H9 (cell line): Measurements from ENCODE around the gene MXD4. TPM values are rescaled to one million over a fixed set of nuclear protein-coding genes. Genes with fewer than 3 reads are reported as not detected.

Source experiments
- DNase-seq: peaks from one replicate; pipeline ENCODE4 v3.0.0-alpha.2; 2017
- H2AFZ ChIP-seq: one replicate; pipeline ENCODE4 v1.6.1; 2013; ENCODE audit warnings: mild to moderate bottlenecking, low read length, control low read depth, moderate library complexity
- H2AK5ac ChIP-seq: 2 replicates; pipeline ENCODE4 v1.6.1; 2013; ENCODE audit warnings: low read length, control low read depth, mixed read lengths; ENCODE audit not compliant: insufficient read length
- H2BK120ac ChIP-seq: one replicate; pipeline ENCODE4 v1.6.1; 2013; ENCODE audit warnings: low read depth, mild to moderate bottlenecking, low read length, control low read depth, inconsistent platforms; ENCODE audit not compliant: poor library complexity, severe bottlenecking
- H2BK12ac ChIP-seq: 2 replicates; pipeline ENCODE4 v1.6.1; 2013; ENCODE audit warnings: low read length, control low read depth, mixed read lengths, low read depth; ENCODE audit not compliant: insufficient read length
- H2BK15ac ChIP-seq: 2 replicates; pipeline ENCODE4 v1.6.1; 2013; ENCODE audit warnings: low read depth, low read length, control low read depth
- H2BK20ac ChIP-seq: one replicate; pipeline ENCODE4 v1.6.1; 2013; ENCODE audit warnings: low read depth, mild to moderate bottlenecking, low read length, control low read depth, inconsistent platforms; ENCODE audit not compliant: poor library complexity, severe bottlenecking
- H2BK5ac ChIP-seq: 2 replicates; pipeline ENCODE4 v1.6.1; 2013; ENCODE audit warnings: low read length, control low read depth, mixed read lengths; ENCODE audit not compliant: insufficient read length
- H3K14ac ChIP-seq: 2 replicates; pipeline ENCODE4 v1.6.1; 2013; ENCODE audit warnings: low read length, control low read depth; ENCODE audit not compliant: insufficient read depth
- H3K18ac ChIP-seq: 2 replicates; pipeline ENCODE4 v1.6.1; 2013; ENCODE audit warnings: low read depth, mild to moderate bottlenecking, mixed read lengths, low read length, control low read depth; ENCODE audit not compliant: insufficient read length
- H3K23ac ChIP-seq: 2 replicates; pipeline ENCODE4 v1.6.1; 2013; ENCODE audit warnings: low read length, control low read depth, mixed read lengths, low read depth; ENCODE audit not compliant: insufficient read length
- H3K23me2 ChIP-seq: 2 replicates; pipeline ENCODE4 v1.6.1; 2013; ENCODE audit warnings: low read depth, mild to moderate bottlenecking, mixed read lengths, low read length, control low read depth; ENCODE audit not compliant: insufficient read length, poor library complexity, severe bottlenecking
- H3K27ac ChIP-seq: 2 replicates; pipeline ENCODE4 v1.5.1; 2013; ENCODE audit warnings: low read length, control low read depth, mixed read lengths, low read depth; ENCODE audit not compliant: insufficient read length
- H3K27me3 ChIP-seq: 2 replicates; pipeline ENCODE4 v1.6.1; 2013; ENCODE audit warnings: low read length, control low read depth, inconsistent platforms; ENCODE audit not compliant: insufficient read depth
- H3K4ac ChIP-seq: 2 replicates; pipeline ENCODE4 v1.6.1; 2013; ENCODE audit warnings: low read depth, mild to moderate bottlenecking, control low read depth, inconsistent platforms, low read length, moderate library complexity
- H3K4me1 ChIP-seq: 2 replicates; pipeline ENCODE4 v1.6.1; 2013; ENCODE audit warnings: low read length, control low read depth, inconsistent platforms; ENCODE audit not compliant: insufficient read depth
- H3K4me2 ChIP-seq: 2 replicates; pipeline ENCODE4 v1.6.1; 2013; ENCODE audit warnings: low read length, control low read depth, mixed read lengths; ENCODE audit not compliant: insufficient read length, insufficient read depth
- H3K56ac ChIP-seq: 2 replicates; pipeline ENCODE4 v1.6.1; 2013; ENCODE audit warnings: low read depth, mild to moderate bottlenecking, mixed read lengths, low read length, control low read depth; ENCODE audit not compliant: insufficient read length
- H3K79me1 ChIP-seq: 2 replicates; pipeline ENCODE4 v1.6.1; 2013; ENCODE audit warnings: low read depth, mild to moderate bottlenecking, moderate library complexity, low read length, control low read depth, inconsistent platforms; ENCODE audit not compliant: insufficient read depth, poor library complexity, severe bottlenecking
- H3K79me2 ChIP-seq: 2 replicates; pipeline ENCODE4 v1.6.1; 2013; ENCODE audit warnings: low read length, control low read depth, inconsistent platforms; ENCODE audit not compliant: insufficient read depth
- H3K9ac ChIP-seq: 2 replicates; pipeline ENCODE4 v1.6.1; 2013; ENCODE audit warnings: low read length, control low read depth, mixed read lengths; ENCODE audit not compliant: insufficient read length; ENCODE audit errors: extremely low read depth
- H3K9me3 ChIP-seq: one replicate; pipeline ENCODE4 v1.6.1; 2013; ENCODE audit warnings: low read depth, low read length, inconsistent platforms; ENCODE audit not compliant: control insufficient read depth
- H3T11ph ChIP-seq: one replicate; pipeline ENCODE4 v1.6.1; 2013; ENCODE audit warnings: mild to moderate bottlenecking, low read length, control low read depth, inconsistent platforms
- H4K20me1 ChIP-seq: one replicate; pipeline ENCODE4 v1.6.1; 2013; ENCODE audit not compliant: control insufficient read depth, insufficient read length, insufficient read depth
- H4K5ac ChIP-seq: 2 replicates; pipeline ENCODE4 v1.6.1; 2013; ENCODE audit warnings: low read depth, mild to moderate bottlenecking, mixed read lengths, low read length, control low read depth; ENCODE audit not compliant: insufficient read length
- H4K8ac ChIP-seq: replicated peaks from 2 replicates; pipeline ENCODE4 v1.6.1; 2013; ENCODE audit warnings: low read length, control low read depth, mixed read lengths, low read depth; ENCODE audit not compliant: insufficient read length
- H4K91ac ChIP-seq: 2 replicates; pipeline ENCODE4 v1.6.1; 2013; ENCODE audit warnings: low read depth, mild to moderate bottlenecking, moderate library complexity, mixed read lengths, low read length, control low read depth; ENCODE audit not compliant: insufficient read length
- H3K27ac Mint-ChIP-seq, 3 experiments: 2 replicates in 2 of 3; 3 replicates in 1 of 3; pipeline ENCODE4 v1.8.0; 2020 to 2021; ENCODE audit warnings: mixed read lengths in 3 of 3, mild to moderate bottlenecking in 1 of 3, moderate library complexity in 1 of 3
- H3K27me3 Mint-ChIP-seq: 2 replicates; pipeline ENCODE4 v1.8.0; 2021; ENCODE audit warnings: low read depth, mild to moderate bottlenecking, moderate library complexity, mixed read lengths
- H3K36me3 Mint-ChIP-seq, 3 experiments: 2 replicates in 2 of 3; 3 replicates in 1 of 3; pipeline ENCODE4 v1.8.0; 2020 to 2021; ENCODE audit warnings: low read depth in 3 of 3, mixed read lengths in 3 of 3; ENCODE audit not compliant: insufficient read depth in 1 of 3
- H3K4me1 Mint-ChIP-seq, 2 experiments: 2 replicates each; pipeline ENCODE4 v1.8.0; 2020; ENCODE audit warnings: mixed read lengths in 2 of 2
- H3K4me3 Mint-ChIP-seq, 2 experiments: 2 replicates in 1 of 2; 3 replicates in 1 of 2; pipeline ENCODE4 v1.8.0; 2020 to 2021; ENCODE audit warnings: mild to moderate bottlenecking in 2 of 2, mixed read lengths in 2 of 2, moderate library complexity in 1 of 2
- H3K9me3 Mint-ChIP-seq, 2 experiments: 2 replicates in 1 of 2; 3 replicates in 1 of 2; pipeline ENCODE4 v1.8.0; 2020; ENCODE audit warnings: mild to moderate bottlenecking in 2 of 2, mixed read lengths in 2 of 2, moderate library complexity in 1 of 2
- WGBS: extraction: QIAGEN DNeasy Blood & Tissue Kit; methylation state at CpG from one replicate; pipeline ENCODE4 v1.1.7; 2013; ENCODE audit warnings: missing lambda C conversion rate, low lambda C conversion rate, mixed read lengths; ENCODE audit not compliant: insufficient read length; ENCODE audit errors: extremely low coverage; 5-methylcytosine and 5-hydroxymethylcytosine counted together
- total RNA-seq: library from RNA; stranded (reverse); gene quantifications from 2 replicates; pipeline ENCODE4 v1.2.1, GENCODE V29; 2021
- TF ChIP-seq, protein P1 (sequence below): fragments of 200-600 bp; sonication (generic); conservative IDR thresholded peaks from 3 replicates; pipeline ENCODE4 v1.8.0; 2021; ENCODE audit warnings: antibody characterized with exemption, mild to moderate bottlenecking

MXD4 gene
- total RNA-seq, 1 experiment from 2014 or later, result 24.1 TPM

DNA sequence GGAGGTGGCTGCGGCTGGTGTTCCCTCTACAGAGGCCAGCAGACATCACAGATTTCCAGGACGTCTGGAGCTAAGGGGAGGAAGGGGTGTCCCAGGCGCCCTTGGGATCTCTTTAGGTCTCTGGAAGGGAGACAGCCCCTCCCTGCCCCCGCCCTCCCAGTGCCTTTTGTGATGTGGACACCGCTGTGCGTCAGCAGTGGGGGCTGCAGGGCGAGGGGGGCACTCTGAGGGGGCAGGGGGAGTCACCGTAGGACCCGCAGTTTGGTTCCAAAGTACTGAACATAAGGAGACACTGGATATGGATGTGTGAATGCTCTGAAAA, 25.6 kb upstream of the MXD4 start:
- TF ChIP-seq, protein P1, sequence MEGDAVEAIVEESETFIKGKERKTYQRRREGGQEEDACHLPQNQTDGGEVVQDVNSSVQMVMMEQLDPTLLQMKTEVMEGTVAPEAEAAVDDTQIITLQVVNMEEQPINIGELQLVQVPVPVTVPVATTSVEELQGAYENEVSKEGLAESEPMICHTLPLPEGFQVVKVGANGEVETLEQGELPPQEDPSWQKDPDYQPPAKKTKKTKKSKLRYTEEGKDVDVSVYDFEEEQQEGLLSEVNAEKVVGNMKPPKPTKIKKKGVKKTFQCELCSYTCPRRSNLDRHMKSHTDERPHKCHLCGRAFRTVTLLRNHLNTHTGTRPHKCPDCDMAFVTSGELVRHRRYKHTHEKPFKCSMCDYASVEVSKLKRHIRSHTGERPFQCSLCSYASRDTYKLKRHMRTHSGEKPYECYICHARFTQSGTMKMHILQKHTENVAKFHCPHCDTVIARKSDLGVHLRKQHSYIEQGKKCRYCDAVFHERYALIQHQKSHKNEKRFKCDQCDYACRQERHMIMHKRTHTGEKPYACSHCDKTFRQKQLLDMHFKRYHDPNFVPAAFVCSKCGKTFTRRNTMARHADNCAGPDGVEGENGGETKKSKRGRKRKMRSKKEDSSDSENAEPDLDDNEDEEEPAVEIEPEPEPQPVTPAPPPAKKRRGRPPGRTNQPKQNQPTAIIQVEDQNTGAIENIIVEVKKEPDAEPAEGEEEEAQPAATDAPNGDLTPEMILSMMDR, result no peak
- Histone ChIP-seq H4K91ac (no peak overlapping the region), H4K5ac (no peak overlapping the region), H4K20me1 (no peaks in the 10 kb centered on the region), H4K8ac (no peak overlapping the region), H3K18ac (no peak overlapping the region), H3K4me1 (no peaks in the 10 kb centered on the region; the same call in 1 of the 2 replicates), H2AK5ac (no peak overlapping the region), H3K27ac (no peak overlapping the region), H3K14ac (peak overlapping the region; percentile 38; the same call in 1 of the 2 replicates), H3K79me1 (no peaks in the 10 kb centered on the region), H3K56ac (no peak overlapping the region), H2BK15ac (no peak overlapping the region), H2BK120ac (no peak overlapping the region), H2BK20ac (no peak overlapping the region), H3K9me3 (no peaks in the 10 kb centered on the region), H3K27me3 (no peaks in the 10 kb centered on the region), H3K23ac (no peak overlapping the region), H3K9ac (no peak overlapping the region), H2BK12ac (no peak overlapping the region), H3K79me2 (no peaks in the 10 kb centered on the region), H3T11ph (no peak overlapping the region), H3K4ac (no peak overlapping the region), H2BK5ac (no peak overlapping the region), H3K4me2 (no peak overlapping the region), H2AFZ (no peak overlapping the region), H3K23me2 (no peaks in the 10 kb centered on the region)
- no CpG with 5 or more reads among the region's 9 CpGs for WGBS
- Mint-ChIP-seq H3K4me3 (no peak overlapping the region), H3K9me3 (no peaks in the 10 kb centered on the region; a peak in 1 of 5 replicates), H3K27me3 (no peaks in the 10 kb centered on the region; the same call in 1 of the 2 replicates), H3K36me3 (no peaks in the 10 kb centered on the region), H3K27ac (peak overlapping the region in 1 of 3 experiments; percentile 27; a peak in 1 of 7 replicates), H3K4me1 (peaks cover 4 to 15% of the 10 kb centered on the region in 2 experiments; a peak in 3 of 4 replicates)
- DNase-seq, result no peak
